ENCODE measurements around the gene TUBGCP5.
"Not testable (repeated sequence)": the region's sequence is repeated elsewhere in the genome, so short reads cannot be mapped to it uniquely, and the experiment has no call there.

The TUBGCP5 gene

DNA sequence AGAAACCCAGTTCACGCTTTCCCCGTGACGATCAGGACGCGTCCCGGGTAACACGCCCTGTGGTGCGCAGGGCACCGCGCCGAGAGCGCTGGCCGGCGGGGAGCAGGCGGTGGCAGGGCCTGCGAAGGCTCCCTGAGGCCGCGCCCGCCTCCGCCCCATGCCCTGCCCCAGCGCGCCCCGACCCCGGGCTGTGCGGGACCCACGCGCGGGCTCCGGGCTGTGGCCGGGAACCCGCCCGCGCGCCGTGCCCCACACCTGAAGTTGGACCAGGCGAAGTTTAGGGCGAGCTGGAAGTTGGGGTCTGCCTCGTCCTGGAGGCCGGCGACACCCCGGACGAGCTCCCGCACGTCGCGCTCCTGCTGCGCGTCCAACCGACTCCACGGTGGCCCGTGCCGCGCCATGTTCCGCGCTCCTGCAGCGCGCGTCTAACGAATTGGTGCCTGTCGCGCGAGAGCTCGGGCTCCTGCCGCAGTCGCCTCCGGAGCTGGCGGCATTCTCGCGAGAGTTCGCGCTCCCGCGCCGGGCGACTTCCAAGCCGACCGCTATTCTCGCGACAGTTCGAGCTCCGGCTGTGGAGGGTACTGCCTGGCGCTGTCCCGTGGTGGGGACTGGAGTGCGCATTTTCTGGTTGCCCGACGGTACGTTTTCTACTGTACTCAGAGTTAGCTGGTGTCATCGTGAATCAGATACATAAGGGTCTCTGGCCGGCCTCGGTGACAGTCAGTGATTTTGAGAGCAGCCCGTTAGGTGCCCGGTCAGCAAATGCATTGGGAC, at the start of gene TUBGCP5:
TUBGCP5 (minus strand) TSS at position 427 of the 774 bp plus-strand sequence; CDS start at position 401, 26 bp downstream.
- DNase-seq, result peak; percentile 93

DNA sequence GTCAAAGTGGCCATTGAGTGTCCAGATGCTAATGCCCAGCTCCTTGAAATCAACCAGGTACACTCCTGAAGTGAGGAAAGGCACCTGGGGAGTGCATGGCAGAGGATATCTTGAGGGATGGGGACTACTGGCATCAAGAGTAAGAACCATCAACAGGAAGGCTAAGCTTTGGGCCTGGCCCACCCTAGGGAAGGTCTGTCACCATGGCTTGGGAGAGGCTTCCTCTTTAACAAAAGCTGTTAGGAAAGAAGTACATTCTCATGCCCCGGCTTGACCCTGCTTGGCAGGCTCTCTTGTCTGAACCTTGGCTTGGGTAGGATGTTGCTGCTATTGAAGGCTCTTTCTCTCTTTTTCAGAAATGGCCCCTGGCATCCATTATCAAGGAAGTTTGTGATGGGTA, 43.7 kb upstream of the TUBGCP5 start:
- DNase-seq, result no peak

DNA sequence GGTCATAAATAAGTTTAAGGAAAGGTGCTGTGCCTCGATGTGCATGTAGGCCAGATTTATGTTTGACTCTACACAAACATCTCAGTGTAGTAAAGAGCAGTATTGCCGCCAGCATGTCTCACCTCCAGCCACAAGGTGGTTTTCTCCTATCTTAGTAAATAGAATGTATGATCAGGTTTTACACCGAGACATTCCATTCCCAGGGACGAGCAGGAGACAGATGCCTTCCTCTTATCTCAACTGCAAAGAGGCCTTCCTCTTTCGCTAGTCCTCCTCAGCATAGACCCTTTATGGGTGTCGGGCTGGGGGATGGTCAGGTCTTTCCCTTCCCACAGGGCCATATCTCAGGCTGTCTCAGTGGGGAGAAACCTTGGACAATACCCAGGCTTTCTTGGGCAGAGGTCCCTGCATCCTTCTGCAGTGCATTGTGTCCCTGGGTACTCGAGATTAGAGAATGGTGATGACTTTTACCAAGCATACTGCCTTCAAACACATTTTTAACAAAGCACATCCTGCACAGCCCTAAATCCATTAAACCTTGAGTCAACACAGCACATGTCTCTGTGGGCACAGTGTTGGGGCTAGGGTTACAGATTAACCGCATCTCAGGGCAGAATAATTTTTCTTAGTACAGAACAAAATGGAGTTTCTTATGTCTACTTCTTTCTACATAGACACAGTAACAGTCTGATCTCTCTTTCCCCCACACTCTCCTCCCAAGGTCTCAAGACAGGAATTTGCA, 42.8 kb upstream of the TUBGCP5 start:
- not testable (repeated sequence) for DNase-seq

DNA sequence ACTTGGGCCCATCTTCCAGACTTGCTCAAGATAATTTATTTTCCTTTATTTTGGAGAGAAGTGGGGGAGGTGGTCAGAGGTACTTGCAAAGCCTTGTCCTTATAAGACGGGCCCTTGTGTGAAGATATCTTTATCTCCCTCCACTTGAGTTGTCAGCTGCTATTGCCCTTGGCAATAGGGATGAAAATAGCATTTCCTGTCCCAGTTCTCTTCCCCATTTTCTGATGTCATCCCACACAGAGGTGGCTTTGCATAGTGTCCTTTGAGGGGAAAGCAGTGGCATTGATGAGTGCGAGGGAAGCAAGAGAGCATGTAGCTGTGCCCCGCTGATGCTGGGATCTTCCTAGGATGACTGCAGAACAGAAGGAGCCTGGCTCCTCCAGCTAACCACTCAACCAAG, 41.9 kb upstream of the TUBGCP5 start:
- no peak for DNase-seq

DNA sequence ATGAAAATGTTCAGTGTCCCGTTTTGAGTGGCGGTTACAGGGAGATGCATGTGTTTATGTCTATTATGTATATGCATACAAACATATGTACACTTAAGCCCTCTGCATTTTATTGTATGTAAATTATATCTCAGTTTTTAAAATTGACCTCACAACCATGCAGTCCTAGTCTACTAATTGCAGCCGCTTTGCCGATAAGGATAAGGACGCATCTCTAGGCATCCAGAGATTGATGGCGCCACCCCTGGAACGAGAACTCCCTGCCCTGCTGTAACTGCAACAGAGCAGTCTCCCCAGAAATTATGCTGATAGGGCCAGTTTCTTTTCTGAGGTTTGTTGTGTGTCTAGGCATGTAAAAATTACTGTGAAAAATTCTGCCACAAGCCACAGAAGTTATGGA, 40.4 kb upstream of the TUBGCP5 start:
- no peak for DNase-seq

DNA sequence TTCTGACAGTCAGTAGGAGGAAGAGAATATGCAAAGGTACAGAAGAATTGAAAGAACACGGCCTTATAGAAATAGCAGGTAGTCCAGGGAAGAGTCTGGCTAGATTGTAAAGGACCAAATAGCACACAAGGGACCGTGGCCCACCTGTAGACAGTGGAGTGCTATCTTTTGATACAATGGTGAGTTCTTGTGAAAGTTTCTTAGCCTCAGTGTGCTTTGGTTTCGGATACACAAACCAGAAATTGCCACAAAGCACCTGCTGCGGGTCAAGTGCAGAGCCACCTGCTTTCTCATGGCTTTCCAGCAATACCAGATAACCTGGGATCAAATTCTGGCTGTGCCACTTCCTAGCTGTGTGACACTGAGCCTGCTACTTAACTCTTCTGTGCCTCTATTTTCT, 36.6 kb upstream of the TUBGCP5 start:
- DNase-seq, result no peak

DNA sequence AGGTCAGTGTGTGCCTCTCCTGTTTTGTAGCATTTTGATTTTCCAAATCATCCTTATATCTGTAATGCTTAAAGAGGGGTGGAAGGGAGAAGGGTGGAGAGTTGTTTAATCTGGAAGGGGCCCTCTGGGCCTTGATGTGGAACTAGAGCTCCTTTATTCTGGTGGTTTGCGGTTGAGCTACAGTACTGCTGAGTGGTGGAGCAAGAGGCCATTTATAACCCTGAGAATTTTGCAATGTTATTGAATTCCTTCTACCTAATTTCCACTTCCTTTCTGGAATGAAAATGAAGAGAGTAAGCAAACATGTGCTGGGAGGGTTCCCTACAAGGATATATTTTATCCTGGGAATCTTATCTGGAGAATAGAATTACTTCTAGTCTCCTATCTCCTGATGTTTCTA, 35.3 kb upstream of the TUBGCP5 start:
- DNase-seq, result no peak

DNA sequence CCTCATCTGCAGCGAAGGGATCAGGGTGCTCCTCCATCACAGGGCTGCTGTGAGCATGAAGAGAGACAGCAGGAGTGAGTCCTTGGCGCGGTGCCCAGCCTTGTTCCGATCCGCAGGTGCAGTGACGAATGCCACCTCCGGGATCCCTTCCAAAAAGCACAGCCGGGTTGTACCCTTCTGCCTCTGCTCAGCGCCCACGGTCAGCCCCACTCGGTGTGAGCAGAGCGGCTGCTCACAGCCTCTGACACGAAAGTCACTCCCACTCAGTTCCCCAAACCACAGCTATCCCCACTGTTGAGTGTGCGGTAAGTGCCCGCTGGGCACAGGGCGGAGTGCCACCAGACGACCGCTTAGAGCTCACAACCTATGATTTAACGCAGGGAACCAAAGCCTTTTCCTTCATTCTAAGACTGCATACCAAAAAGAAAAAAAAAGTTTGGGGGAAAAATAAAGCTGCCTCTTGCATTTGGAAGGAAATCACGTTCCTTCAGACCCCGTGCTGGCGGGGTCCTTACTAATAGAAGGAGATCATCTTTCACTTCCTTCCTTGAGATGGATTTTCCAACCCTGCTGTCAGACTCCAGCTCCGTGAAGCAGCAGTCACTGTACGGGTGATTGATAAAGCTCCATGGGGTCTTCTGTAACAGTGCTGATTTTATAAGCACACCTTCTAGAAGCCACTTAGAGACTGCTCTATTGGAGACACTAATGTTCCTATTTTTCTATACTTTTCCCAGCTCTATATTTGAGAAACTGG, 34.7 kb upstream of the TUBGCP5 start:
- peak; percentile 82 for DNase-seq

DNA sequence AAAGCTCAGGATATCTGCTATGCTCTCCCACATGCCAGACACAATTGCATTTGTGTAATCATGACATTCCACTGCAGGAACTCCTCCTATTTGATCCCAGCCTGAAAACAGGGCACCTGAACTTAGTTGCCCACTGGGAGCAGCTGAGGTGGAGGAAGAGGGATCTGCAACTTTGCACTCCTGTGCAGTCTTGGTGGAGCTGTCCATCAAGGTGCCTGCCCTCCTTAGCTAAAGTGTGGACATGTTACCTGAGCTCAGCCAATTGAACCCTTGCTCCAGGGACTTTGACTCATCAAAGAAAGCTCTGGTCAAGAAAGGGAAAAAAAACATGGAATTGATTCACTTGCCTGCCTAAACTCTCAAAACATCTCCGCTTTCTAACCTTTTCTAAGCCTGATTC, 33.3 kb upstream of the TUBGCP5 start:
- no peak for DNase-seq

DNA sequence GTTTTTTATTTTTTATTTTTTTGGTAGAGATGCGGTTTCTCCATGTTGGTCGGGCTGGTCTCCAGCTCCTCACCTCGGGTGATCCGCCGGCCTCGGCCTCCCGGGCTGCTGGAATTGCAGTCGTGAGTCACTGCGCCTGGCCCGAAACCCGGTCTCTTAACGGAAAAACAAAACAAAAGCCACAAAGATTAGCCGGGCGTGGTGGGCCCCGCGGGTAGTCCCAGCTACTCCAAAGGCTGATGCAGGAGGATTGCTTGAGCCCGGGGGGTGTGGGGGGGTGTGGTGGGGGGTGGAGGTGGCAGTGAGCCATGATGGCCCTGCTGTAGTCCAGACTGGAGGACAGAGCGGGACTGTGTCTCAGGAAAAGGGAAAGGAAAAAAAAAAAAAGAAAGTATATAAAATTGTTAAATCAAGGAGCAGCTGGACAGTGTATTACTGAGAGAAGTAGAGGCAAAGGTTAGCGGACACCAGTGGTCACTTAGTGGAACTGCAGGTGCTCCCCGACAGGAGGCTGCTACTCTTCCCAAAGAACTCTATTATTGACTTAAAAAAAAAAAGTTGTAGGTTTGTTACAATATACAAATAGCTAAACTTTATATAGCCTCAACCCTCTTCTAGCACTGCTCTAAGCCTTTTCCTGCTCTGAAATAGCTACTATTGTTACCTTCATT, 30.3 kb upstream of the TUBGCP5 start:
- no peak for DNase-seq

DNA sequence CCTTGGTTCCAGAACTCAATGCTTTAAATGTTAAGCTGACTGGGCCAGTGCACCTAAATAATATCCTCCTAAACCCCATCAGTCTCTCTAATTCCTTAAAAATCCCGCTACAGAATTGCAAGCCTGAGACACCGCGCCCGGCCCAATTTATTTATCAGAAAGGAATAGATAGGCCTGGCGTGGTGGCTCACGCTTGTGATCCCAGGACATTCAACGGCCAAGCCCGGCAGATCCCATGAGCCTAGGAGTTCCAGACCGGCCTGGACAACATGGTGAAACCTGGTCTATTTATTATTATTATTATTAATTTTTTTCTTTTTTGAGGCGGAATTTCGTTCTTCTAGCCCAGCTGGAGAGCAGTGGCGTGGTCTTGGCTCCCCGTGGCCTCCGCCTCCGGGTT, 28.0 kb upstream of the TUBGCP5 start:
- DNase-seq, result no peak

DNA sequence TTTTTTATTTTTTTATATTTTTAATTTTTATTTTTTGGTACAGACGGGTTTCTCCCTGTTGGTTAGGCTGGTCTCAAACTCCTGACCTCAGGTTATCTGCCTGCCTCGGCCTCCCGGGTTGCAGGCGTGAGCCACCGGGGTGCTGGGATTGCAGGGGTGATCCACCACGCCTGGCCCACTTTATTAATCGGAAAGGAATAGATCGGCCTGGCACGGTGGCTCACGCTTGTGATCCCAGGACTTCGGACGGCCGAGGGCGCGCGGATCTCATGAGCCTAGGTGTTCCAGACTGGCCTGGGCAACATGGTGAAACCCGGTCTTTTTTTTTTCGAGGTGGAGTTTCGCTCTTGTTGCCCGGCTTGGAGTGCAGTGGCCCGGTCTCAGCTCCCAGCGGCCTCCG, 26.5 kb upstream of the TUBGCP5 start:
- DNase-seq, result no peak

DNA sequence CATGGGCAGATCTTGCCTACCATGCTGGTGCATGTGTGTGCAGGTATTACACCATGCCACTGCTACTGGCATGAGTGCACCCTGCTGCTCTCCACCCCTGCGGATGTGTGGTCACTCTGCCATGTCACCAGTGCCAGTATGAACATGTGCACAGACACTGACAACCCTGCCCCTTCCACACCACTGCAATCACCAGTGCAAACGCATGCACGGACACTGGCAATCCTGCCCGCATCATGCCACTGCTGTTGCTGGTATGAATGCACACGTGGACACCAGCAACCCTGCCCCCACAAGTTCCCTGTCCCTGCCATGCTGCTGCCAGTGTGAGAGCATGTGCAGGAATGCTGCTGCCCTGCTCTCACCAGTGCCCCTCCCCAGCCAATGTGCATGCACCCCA, 24.8 kb upstream of the TUBGCP5 start:
- DNase-seq, result no peak

DNA sequence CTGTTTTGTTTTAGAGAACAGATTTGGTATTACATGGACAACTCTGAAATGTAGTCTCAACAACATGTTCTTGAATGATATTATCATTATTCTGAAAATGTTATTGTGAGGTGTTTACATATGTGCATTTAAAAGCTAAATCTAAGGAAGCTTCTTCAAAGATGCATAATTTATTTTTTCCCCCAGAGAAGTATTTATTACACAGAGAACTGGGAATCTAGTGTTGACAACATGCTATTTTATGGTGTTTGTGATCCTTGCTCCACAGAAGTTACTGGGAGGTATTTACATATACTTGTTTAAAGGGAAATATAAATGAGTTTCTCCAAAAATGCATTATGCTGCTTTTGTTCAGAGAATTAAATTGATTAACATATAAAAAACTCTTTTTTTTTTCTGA, 18.3 kb upstream of the TUBGCP5 start:
- no peak for DNase-seq

DNA sequence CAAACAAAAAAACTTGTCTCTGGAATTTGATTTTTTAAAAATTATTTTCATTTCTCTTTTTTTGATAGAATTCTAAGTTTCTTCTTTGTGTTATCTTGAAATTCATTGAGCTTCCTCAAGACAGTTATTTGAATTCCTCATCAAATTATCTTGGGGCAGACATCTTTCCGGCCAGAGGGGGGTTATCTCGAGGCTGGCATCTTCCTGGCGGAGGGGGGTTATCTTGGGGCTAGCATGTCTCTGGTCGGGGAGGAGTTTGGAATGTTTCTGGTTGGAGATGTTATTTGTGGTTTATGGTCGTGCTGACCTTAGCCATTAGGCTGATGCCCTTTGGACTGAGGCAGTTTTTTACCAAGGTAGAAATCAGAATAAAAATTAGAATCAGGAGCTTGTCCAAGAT, 15.9 kb upstream of the TUBGCP5 start:
- no peak for DNase-seq

DNA sequence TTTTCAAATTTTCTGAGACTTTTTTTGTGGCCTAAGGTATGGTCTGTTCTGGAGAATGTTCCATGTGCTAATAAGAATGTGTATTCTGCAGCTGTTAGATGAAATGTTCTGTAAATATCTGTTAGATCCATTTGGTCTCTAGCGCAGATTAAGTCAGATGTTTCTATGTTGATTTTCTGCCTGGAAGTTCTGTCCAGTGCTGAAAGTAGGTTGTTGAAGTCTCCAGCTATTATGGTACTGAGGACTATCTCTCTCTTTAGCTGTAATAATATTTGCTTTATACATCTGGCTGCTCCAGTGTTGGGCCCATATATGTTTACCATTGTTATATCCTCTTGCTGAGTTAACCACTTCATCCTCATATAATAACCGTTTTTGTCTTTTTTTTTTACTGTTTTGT, 13.2 kb upstream of the TUBGCP5 start:
- DNase-seq, result no peak

DNA sequence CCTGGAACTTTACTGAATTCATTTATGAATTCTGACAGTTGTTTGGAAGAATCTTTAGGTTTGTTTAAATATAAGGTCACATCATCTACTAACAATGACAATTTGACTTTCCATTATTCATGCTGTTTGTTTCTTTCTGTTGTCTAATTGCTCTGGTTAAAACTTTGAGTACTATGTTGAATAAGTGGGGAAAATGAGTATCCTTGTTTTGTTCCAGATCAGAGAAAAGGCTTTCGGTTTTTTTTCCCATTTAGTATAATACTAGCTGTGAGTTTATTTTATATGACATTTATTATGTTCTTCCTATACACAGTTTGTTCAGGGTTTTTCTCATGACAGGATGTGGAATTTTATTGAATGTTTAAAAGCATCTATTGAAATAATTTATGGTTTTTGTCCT, 11.3 kb upstream of the TUBGCP5 start:
- DNase-seq, result no peak

DNA sequence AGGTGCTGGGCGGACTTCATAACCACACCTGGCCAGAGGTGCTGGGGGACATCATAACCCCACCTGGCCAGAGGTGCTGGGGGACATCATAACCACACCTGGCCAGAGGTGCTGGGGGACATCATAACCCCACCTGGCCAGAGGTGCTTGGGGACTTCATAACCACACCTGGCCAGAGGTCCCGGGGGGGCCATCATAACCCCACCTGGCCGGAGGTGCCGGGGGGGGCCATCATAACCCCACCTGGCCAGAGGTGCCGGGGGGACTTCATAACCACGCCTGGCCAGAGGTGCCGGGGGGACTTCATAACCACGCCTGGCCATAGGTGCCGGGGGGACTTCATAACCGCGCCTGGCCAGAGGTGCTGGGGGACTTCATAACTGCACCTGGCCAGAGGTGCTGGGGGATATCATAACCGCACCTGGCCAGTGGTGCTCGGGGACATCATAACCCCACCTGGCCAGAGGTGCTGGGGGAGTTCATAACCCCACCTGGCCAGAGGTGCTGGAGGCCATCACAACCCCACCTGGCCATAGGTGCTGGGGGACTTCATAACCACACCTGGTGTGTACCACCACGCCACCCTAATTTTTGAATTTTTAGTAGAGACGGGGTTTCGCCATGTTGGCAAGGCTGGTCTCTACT, 10.7 kb upstream of the TUBGCP5 start:
- no peak for DNase-seq

DNA sequence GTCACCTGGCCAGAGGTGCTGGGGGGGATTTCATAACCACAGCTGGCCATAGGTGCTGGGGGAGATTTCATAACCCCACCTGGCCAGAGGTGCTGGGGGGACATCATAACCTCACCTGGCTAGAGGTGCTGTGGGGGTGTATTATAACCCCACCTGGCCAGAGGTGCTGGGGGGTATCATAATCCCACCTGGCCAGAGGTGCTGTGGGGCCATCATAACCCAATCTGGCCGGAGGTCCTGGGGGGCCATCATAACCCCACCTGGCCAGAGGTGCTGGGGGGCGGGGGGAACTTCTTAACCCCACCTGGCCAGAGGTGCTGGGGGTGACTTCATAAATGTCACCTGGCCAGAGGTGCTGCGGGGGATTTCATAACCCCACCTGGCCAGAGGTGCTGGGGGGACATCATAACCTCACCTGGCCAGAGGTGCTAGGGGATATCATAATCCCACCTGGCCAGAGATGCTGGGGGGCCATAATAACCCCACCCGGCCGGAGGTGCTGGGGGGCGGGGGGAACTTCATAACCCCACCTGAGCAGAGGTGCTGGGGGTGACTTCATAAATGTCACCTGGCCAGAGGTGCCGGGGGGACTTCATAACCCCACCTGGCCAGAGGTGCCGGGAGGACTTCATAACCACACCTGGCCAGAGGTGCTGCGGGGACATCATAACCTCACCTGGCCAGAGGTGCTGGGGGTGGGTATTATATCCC, 9.4 kb upstream of the TUBGCP5 start:
- not testable (repeated sequence) for DNase-seq

DNA sequence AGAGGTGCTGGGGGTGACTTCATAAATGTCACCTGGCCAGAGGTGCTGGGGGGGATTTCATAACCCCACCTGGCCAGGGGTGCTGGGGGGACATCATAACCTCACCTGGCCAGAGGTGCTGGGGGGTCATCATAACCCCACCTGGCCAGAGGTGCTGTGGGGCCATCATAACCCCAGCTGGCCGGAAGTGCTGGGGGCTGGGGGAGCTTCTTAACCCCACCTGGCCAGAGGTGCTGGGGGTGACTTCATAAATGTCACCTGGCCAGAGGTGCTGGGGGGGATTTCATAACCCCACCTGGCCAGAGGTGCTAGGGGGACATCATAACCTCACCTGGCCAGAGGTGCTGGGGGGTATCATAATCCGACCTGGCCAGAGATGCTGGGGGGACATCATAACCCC, 4.6 kb upstream of the TUBGCP5 start:
- DNase-seq, result not testable (repeated sequence)

DNA sequence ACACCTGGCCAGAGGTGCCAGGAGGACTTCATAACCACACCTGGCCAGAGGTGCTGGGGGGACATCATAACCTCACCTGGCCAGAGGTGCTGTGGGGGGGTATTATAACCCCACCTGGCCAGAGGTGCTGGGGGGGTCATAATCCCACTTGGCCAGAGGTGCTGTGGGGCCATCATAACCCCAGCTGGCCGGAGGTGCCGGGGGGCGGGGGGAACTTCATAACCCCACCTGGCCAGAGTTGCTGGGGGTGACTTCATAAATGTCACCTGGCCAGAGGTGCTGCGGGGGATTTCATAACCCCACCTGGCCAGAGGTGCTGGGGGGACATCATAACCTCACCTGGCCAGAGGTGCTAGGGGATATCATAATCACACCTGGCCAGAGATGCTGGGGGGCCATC, 4.2 kb upstream of the TUBGCP5 start:
- not testable (repeated sequence) for DNase-seq

DNA sequence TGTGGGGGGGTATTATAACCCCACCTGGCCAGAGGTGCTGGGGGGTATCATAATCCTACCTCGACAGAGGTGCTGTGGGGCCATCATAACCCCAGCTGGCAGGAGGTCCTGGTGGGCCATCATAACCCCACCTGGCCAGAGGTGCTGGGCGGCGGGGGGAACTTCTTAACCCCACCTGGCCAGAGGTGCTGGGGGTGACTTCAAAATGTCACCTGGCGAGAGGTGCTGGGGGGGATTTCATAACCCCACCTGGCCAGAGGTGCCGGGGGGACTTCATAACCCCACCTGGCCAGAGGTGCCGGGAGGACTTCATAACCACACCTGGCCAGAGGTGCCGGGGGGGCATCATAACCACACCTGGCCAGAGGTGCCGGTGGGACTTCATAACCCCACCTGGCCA, 2.4 kb upstream of the TUBGCP5 start:
- not testable (repeated sequence) for DNase-seq
